ENCODE data around the gene STXBP6.
"Not testable (repeated sequence)": the region's sequence is repeated elsewhere in the genome, so short reads cannot be mapped to it uniquely, and the experiment has no call there.

The STXBP6 gene

DNA sequence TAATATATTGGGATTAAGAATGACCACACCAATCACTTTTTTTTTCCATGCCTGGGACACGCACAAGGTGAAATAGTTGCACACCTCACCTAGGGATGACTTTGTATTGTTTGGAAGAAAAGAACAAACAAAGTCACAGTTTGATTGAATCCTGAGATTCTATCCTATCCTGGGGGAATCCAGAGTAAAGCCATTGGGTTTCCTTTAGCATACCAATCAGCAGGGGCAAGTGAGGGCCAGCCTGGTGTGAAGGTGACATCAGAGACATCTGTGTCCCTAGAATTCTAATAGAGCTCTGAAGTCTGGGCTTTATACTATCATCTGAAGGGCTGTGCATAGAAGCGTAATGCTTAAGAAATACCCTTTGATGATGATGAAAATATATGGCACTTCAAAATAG, 199.9 kb downstream of the STXBP6 start:
- no peak for DNase-seq

DNA sequence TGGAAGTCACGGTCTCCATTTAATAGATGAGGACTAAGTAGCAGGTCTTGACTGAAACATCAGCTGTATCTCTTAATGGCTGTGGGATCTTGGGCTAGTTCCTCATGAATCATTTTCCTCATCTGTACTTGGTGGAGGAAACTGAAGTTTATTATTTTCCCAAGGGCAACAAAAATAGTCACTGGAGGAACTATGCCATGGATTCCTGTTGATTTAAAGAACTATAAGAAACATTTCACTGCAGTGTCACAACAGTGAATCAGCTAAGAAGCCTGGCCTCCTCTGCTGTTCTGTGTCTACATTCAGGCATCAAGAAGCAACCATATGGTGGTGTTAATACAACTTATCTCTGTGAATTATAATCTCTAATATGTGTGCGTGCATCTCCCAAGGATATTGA, 200.5 kb downstream of the STXBP6 start:
- no peak for DNase-seq

DNA sequence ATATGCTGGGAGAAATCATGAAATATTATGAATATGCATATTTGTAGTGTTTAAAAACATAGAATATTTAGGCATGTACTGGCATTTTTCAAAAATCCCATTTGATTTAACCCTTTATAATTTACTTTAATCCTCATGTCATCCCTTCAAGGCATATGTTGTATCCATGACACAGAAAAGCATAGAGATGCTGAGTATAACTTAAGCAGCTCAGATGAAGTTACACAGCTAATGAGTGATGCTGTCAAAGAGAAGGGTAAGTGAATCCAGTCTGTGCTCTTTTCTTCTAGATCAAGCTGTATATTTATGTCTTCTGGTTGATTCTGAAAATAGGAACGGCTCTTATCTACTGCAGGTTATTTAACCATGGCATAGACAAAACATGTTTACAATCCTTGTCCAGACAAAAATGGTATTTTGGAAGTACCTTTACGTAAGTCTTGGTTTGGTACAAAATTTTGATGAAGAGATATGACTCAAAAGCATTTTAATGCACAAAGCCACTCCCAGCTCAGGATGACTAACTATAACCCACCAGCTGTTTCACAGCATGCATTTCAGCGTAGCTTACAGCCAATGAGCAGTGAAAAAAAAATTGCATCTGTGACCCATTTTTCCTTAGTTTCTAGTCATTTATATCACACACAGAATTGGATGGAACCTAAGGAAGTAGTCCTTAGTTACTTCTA, 201.7 kb downstream of the STXBP6 start:
- DNase-seq, result no peak

DNA sequence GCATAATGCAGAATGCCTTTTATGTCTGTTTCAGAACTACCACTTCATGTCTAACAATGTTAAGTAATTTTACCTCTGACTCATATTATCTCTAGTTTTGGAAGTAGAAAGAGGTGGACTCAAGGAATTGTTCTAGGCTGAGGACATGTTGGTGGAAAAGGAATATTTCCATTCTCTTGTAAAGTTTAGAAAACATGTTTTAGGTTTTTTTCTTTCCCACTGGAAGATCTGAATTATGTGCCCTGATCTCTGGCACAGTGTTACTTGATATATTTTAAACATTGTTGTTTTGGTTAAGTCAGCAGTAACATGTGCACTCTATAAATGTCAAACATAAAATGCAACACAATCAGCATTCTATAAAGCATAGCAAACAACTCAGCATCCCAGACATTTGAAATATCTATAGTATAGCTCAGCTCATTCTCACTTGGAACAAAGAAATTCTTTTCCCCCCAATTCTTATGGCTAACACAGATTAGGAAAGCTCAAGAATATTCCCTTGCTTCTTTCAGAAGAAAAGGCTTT, 202.3 kb downstream of the STXBP6 start:
- no peak for DNase-seq

DNA sequence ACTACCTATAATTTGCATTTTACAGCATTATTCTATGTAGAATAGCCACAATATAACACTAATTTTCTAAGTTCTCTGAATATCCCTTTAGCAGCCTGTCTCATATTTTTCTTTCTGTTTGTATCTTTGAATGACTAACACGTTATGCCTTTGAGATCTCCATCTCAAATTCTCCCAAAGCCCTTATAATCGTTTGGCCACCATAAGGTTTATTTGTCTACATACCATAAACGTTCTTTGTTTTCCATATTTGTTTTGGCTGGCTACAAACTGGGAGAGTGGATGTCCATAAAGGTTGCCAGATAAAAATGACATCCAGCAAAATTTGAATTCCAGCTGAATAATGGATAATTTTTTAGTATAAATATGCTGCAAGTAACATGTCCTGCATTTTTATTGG, 203.7 kb downstream of the STXBP6 start:
- DNase-seq, result no peak

DNA sequence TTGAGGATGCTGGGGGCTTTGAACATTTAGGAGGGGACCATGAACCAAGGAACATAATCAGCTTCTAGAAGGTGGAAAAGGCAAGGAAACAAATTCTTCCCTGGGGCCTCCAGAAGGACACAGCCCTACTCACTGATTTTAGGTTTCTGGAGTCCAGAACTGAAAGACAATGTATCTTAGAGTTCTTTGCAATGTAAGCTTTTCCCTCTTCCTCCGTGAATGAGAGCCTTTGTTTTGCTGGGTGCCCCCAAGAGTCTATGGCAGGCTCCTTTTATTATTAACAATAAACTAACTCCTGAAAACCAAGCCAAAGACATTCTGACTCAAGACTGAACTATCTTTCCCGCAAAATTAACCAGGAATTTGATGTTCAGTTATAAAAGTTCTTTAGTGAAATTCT, 204.1 kb downstream of the STXBP6 start:
- no peak for DNase-seq

DNA sequence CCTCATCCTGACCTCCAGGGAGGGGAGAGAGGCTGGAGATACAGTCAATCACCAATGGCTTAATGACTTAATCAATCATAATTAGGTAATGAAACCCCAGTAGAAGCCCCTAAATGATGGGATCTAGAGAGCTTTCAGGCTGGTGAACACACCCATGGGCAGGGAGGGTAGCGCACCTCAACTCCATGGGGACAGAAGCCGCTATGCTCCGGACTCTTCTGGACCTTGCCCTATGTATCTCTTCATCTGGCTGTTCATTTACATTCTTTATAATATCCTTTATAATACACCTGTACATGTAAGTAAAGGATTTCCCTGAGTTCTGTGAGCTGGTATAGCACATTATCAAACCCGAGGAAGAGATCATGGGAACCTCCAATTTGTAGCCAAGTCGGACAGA, 205.9 kb downstream of the STXBP6 start:
- DNase-seq, result no peak

DNA sequence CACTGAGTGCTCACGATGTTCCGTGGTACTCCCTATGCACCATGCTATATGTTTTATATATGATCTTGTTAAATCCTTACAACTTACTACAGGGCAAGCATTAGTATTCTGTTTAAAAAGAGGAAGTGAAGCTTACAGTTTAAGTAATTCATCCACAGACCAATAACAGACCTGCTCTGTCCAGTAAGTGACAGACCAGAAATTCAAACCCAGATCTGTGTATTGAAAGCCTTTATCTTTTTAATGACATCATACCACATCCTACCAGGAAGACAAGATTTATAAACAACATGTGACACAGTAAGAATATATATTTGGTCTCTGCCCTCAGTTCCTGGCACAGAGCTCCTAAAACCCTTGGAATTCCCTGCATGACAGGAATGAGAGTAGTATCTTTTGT, 206.5 kb downstream of the STXBP6 start:
- DNase-seq, result no peak

DNA sequence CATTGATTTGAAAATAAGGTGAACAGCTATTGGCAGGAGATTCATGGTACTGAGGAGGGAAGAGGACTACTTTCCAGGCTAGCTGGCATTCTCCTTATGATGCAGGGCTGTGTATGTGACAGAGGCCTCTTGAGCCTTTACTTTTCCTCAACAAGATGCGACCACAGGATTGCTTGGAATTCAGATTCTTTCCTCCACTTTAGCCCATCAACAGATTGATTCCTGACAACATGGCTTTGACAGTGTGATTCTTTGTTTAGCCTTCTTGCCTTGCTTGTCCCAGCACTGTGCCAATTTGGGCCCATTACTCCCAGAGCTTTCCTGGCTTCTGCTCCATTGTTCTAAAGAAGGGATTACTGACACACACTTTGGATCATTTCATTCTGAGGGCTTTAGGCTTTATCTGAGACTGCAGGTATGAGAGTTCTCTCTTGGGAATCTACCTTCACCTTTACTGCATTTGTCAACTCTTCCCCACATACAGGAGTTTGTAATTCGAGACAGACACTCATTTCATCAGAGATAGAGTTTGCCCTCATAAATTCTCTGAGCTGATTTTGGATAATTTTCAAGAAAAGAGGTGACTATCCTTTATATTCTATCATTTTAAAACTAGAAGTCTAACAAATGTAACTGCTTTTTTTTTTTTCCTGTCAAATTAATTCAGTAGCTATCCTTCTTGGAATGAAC, 209.6 kb downstream of the STXBP6 start:
- DNase-seq, result no peak

DNA sequence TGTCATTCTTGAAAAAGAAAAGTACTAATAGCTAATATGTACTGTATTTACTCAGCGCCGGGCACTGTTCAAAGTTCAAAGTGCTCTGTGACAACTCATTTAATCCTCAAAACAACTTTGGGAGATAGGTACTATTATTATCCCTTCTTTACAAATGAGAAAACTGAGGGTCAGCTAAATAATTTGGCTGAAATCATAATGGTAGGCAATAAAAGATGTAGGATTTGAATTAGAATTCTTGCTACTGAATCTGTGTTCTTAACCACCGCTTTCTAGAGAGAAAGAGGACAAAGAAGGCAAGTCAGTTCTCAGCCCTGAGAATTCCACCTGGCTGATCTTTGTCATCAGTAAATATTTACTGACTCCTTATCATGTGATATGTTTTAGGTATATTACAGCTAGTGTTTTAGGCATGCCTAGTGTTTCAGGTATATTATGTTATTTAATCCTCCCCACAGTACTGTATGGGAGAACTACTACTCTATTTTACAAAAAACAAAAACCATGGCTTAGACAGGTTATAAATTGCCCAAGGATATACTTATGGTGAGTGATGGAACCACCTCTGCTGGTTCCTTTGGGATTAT, 210.2 kb downstream of the STXBP6 start:
- DNase-seq, result no peak

DNA sequence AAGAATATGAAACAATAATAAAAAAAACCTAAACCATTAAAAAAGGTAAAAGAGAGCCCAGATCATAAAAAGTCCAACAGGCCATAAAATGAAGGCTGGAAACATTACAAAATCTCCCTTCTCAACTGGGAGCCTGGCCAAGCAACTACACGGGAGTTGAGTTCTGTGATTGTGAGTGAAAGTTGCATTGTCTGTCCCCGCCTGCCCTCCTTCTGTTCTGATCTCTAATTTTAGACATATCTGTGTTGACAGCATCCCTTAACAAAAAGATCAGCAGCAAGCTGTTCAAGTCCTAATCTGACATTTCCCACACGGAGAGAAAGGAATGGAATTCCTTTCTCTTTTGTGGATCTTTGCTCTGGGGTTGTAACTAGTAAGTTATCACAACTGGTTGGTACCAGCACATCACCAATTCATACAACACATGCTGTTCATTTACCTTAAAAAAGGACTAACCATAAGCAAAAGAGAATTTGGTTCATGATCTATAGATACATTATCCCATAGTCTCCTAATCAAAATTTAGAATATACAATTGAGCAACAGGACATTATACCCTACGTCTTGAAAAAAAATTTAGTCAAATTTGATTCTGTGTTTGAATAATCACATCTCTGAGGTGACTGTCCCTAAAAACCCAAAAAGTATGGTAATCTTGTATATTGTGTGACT, 210.9 kb downstream of the STXBP6 start:
- DNase-seq, result no peak

DNA sequence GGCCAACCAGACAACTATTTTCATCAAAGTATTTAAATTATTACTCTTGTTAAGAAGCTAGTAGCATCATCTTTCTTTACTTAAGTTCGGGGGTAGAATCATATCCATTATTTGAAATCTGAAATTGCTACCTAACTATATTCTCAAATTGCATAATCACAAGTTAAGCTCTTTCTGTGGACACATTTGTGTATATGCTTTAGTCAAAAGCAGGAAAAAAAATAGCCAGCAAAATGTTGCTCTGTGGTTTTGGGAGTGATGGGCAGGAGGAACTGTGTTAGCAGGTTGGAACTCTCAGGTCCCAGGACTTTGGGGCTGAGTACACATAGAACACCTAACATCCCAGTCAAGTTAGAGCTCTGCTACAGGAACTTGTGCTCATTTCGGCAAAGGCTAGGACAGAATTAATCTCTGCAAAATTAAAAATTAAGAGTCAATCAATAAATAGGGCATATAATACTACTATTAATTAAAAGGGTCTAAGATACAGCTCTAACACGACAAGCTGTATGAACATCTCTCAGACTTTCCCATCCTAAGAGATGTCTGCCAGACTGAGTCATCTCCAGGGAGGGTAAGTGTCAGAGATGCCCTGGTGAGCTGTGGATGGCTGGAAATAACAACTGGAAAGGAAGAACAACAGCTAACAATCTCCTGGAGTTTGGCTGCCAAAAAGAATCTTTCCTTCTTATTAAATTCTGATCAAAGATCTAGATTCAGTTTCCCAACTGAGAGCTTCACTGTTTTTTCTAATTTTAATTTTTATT, 212.5 kb downstream of the STXBP6 start:
- no peak for DNase-seq

DNA sequence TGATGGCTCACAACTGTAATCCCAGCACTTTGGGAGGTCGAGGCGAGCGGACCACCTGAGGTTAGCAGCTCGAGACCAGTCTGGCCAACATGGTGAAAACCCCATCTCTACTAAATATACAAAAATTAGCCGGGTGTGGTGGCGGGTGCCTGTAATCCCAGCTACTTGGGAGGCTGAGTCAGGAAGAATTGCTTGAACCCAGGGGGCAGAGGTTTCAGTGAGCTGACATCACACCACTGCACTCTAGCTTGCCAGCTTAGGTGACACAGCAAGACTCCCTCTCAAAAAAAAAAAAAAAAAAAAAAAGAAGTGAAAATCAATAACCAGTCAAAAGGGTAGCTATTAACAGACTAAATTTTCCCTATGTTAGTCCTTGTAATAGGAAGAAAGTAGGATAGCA, 213.6 kb downstream of the STXBP6 start:
- DNase-seq, result not testable (repeated sequence)

DNA sequence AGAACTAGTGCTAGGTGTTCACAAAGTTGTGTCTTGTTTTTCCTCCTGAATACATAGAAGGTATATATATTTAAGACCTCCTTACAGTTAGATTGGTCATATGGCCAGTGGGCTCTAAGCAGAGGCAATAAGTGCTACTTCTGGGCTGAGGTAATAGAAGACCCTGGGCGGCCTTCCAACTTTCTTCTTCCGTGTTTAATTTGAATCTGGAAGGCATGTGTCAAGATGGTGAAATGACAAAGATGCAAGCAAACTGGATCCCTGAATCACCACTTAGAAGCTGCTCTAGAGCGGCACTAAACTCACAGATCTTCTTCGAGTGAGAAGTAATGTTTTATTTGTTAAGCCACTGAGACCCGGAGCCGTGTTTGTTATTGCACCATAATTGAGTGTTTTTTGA, 215.0 kb downstream of the STXBP6 start:
- DNase-seq, result no peak

DNA sequence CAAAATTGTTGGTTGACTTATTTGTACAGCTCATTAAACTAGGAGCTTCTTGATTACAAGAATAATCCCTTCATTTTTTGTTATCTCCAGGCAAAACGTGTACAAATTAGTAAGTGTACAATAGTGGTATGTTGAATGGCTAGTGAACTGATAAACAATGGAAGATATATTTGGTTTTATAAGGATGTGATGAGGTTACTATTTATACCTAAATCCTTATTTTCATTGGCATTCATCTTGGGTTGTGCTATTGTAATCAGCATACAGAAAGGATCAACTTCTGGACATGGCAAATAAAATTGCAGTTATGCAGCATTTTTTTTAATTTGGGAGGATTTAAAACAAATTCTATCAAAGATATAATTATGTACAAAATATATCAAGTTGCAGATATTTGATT, 216.6 kb downstream of the STXBP6 start:
- DNase-seq, result no peak

DNA sequence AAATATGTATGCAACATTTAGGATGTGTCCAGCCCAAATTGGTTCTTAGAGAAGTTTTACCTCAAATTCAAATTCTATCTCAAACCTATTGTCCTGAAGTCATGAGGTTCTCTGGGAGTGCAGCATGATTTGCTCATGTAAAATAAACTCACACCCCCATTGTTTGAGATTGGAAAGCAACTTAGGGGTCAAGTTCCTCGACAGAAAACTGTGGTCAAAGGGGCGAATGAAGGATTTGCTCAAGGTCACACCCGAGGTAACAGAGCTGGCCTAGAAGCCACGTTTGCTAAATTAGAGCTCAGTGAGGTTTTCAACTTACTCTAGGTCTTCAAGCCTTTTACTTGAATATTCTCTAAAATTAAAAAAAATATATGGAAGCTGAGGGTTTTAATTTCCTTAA, 218.3 kb downstream of the STXBP6 start:
- no peak for DNase-seq

DNA sequence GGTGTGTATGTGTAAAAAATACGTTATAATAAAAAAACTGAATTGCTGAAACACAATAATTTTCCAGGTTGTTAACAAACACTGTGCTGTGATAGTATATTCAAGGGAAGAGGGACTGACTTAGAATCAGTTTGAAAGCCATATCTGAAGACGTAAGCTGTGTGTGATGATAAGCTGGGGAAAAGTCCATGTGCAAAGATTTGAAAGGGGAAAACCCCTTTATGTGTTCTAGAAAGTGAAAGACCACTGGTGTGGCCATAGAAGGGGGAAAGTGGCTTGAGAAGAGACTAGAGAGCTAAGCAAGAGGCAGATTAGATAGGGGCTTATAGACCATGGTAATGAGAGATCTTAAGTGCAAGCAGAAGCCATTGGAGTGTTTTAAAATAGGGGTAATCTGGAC, 220.1 kb downstream of the STXBP6 start:
- DNase-seq, result no peak

DNA sequence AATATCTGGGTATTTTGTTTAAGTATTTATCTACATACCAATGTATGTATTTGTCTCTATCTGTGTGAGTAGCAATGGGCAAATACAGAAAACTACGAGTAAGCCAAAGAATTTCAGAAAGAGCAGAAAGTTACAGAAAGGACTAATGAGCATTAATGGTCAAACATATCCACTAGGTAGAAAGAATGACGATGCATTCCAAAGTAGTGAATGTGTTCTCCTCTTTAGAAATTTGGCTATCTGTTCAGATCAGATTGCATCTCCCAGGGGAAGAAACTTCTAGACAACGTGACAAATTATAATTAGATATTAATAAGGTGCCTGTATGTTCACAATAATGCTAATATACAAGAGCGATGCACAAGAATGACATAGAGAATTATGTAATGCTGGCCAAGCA, 221.5 kb downstream of the STXBP6 start:
- no peak for DNase-seq

DNA sequence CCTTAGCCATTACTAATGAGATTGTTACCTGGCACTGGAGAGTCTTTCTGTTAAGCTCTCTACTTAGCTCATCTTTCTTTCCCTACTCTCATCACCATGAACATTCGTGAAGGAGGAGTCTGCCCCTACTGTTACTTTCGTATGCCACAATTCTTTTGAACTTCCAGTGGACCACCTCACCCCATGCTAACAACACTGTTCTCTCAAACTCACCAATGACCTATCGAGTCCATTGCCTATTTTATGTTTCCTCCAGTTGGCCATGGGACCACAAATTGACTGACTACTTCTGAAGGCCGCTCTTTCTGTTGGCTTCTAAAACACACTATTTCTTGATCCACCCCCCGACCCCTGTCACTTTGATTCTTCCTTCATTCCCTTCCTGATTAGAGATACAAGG, 223.6 kb downstream of the STXBP6 start:
- DNase-seq, result no peak

DNA sequence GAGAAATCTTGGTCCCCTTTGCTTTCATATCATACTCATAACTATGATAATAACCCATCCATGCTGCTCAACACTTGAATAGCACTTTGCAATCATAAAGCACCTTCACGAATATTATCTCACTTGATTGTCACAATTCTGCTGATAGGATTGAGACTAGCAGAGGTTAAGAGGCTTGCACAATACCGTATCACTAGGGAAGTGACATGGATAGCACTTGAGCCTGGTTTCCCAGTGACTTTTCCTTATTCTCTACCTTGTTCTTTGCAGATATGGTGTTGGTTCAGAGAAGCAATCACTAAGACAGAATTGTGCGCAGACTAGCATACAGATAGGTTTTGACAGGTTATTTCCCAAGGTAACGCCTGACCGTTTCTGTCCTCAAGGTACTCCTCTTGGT, 229.3 kb downstream of the STXBP6 start:
- DNase-seq, result no peak

DNA sequence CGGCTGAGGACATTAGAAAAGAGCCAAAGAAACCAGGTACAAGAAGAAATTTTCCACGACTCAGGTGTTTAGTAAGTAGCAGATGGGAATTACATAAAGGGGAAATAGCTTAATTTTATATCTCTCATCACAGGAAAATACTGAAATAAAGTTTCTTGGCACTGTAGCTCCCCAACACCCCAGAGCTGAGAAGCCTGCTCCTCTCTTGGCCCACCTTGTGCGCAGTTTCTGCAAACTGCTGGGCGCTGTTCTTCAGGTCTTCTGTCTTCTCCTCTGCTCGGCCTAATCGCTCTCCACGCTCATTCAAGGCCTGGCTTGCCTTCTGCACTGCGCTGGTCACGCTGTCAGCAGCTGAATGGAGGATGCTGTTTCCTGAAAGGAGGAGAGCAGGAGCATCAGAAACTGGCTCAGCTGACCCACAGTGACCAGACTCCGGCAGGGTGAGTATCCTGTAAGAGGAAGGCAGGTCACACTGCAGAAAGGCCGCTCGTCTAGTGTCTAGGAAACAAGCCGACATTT, 231.1 kb downstream of the STXBP6 start:
- no peak for DNase-seq

DNA sequence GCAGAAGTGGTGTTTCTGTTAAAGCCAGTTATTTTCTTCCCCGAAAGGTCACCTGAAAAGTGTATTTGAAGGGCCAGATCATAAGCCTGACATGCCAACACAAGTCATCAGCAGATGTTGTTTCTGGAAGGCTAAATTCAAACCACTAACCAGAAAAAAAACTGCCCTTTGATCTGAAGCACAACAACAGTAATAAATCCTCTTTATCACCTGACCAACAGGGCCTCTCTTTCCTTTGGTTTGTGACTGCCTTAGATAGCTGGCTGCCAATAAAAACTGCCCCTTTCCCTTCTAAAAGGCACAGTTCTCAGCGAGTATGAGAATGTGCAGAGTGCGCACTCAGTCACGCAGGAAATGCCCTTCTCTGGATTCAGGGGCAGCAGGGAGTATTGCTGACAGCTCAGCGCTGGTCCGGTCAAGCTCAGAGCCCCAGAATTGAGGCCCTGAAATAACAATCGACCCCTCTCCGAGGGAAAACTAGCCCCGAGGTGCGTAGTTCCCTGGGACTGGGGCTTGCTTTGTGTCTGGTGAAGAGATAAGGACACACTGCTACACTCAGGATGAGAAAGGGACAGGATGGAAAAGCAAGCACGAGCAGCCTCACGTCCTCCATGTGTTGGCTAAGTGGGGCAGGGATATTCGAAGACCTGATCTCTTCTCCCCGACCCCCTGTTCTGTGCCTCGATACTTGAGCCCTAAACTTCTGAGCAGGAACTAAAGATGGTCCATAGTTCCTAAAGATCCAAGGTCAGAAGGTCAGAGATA, 231.7 kb downstream of the STXBP6 start:
- no peak for DNase-seq
